UCSD-AML1 (cell line): Measurements from ENCODE around the gene TMEM182.

Experiments used
- DNase-seq: peaks from one replicate; lab custom pipeline; 2025; ENCODE audit not compliant: unreplicated experiment; lab: John Stamatoyannopoulos, UW

The TMEM182 gene

DNA sequence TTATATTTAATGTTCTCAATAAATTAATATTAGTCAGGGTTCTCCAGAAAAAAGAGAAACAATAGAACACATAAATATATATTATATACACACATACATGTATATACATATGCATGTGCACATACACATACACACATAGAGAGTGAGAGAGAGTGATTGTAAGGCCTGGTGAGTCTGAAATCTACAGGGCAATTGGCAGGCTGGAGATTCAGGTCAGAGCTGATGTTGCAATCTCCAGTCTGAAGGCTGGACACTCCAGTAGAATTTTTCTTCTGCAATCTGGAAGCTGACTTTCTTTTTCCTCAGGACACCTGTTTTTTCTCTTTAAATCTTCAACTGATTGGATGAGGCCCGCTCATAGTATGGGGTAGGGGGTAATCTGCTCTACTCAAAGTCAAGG, 3.2 kb downstream of the TMEM182 start:
- DNase-seq: no peak

DNA sequence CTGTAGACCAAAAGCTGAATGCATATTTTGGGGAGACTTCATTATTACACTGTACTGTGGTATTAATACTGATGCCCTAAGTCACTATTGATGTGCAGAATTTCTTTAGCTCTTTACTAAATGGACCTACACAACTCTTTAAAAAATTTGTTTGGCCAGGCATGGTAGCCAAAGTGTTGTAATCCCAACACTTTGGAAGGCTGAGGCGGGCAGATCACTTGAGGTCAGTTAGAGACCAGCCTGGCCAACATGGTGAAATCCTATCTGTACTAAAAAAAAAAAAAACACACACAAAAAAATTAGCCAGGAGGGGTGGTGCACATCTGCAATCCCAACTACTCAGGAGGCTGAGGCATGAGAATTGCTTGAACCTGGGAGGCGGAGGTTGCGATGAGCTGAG, 6.4 kb downstream of the TMEM182 start:
- DNase-seq: no peak

DNA sequence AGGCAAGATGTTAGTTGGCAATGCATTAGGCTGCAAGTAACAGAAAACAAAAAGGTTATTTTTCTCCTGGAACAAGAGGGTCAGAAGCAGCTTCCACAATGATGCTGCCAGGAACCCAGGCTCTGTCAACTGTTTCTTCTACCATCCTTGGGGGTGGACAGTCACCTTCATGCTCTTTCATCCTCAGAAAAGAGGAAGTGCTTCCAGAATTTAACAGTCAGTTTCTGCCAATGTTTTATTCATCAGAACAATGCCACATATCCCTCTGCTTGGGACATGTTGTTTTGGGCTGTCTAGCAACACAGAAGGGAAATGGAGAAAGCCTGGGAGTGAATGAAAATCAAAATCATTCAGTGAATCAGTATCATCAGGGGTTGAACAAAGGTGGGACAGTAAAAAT, 7.1 kb downstream of the TMEM182 start:
- DNase-seq: no peak

DNA sequence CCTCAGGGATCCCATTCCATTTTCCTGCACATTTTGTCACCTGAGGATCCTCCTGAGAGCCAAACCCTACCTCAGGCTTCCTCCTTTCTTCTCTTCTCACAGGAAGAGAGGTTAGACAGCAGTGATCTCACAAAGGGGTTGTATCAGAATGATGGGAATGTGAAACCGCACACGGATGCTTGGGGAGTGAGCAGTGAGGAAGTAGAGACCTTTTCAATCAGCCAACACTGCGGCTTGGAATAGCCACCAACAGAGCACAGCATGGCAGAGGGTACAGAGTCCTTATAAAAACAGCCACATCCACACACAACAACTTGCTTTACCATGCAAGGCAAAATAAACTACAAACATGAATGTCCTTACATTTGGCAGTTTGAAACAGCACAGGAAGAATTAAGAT, 8.7 kb downstream of the TMEM182 start:
- no peak for DNase-seq

DNA sequence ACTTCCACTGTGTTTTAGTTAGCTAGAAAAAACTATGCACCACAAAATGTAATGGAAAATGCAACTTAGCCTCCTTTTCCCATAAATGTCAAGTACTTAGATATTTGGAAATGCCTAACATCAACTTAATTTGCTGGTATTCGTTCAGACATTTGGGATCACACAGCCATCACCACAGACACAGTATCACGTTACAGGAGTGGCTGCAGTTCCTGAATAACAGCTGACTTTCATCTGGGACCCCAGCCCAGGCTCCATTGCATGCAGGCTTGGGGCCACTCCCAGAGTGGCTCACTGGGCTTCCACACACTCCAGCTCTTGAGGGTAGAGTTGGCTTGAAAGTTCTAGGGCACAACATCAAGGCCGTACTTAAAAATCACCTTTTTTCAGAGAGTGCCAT, 9.3 kb downstream of the TMEM182 start:
- DNase-seq: no peak

DNA sequence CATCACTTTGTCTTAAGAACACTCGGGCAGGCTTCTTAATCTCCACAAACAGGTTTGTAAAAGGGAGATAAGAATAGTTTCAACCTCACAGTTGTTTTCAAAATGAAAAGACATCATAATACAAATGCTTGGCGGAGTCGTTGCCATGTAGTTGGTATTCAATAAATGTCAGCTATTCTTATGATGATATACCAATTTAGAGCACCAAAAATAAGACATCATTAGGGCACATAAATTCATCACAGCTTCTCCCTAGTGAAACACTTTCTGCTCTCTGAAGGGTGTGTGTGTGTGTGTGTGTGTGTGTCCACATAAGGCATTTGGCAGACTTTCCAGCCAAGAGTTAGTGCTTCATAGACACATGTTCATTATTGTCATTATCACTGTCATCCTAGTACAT, 10.8 kb downstream of the TMEM182 start:
- no peak for DNase-seq

DNA sequence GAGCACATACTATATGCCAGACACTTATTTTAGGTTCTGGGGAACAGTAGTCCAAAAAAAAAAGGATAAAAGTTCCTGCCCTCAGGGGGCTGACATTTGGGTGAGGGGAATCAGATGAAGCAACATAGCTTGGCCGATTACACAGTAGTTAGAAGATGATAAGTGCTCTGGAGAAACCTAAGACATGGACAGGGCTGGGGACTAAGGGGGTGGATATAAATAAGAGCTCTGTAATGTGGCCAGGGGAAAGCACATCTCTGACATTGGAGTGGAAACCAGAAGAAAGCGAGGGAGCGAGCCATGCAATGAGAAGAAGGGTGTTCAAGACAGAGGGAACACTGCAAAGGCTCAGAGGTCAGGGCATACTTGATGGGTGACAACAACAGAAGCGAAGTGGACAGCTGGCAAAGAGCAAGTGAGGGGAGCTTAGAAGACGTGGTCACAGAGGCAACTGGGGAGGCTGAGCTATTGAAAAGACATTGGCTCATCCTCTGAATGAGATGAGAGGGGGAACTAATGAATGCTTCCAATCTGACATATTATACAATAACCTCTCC, 11.4 kb downstream of the TMEM182 start:
- no peak for DNase-seq

DNA sequence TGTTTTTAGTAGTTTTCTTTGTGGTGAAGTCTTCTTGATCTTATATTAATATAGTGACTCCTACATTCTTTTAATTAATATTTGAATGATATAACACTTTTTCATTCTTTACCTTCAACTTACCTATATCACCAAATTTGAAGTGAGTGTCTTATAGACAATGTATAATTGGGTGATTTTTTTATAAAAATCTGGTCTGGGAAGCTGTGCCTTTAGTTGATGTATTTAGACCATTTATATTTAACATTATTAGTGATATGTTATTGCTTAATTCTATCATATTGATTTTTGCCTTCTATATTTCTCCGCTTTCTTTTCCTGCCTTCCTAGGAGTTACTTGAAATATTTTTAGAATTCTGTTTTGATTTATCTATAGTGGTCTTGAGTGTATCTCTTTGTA, 16.4 kb downstream of the TMEM182 start:
- no peak for DNase-seq

DNA sequence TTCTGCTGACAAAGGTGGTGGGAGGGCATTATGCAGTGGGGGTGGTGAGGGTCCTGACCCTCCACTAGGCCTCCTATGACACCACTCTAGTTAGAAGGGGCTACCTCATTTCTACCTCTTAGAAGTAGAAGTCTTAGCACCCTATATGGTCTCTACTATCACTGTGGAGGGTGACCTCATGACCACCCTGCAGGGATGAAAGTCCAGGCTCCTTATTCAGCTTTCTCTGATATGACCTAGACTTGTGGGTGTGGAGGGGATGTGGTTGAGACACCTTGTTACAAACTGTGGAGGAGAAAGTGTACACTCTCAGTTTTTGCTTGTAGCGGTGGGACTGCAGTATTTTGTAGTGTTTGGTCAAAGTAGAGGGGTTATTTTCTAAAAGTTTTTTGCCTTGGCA, 18.6 kb downstream of the TMEM182 start:
- DNase-seq: no peak

DNA sequence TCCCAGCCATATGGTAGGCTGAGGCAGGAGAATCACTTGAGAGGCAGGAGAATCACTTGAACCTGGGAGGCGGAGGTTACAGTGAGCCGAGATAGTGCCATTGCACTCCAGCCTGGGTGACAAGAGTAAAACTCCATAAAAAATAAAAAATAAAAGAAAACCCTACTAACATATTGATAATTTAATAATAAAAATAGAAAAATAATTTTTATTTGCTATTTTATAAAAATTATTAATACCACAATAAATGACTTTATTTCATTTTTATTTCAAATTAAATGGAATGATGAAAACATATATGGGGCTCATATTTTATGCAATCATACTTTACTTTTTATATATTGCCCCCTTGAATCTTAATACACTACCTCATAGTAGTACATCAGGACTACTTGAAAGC, 20.4 kb downstream of the TMEM182 start:
- DNase-seq: no peak

DNA sequence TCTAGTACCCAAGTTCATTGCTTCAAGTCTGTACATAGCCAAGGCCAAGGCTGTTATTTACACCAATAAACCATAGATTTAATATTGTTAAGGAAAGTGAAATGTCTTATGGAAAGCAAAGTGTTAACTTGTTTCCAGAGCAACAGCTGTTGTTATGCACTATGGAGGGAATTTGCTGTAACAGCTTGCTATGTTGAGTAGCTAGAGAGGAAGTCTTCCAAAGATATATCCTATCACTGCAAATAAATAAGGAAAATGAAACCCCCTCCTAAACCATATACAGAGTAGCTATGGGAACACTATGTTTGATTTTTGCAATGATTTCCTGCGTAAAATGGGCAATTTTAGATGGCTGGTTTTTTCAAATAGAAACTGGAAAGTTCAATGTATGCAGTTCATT, 21.1 kb downstream of the TMEM182 start:
- no peak for DNase-seq

DNA sequence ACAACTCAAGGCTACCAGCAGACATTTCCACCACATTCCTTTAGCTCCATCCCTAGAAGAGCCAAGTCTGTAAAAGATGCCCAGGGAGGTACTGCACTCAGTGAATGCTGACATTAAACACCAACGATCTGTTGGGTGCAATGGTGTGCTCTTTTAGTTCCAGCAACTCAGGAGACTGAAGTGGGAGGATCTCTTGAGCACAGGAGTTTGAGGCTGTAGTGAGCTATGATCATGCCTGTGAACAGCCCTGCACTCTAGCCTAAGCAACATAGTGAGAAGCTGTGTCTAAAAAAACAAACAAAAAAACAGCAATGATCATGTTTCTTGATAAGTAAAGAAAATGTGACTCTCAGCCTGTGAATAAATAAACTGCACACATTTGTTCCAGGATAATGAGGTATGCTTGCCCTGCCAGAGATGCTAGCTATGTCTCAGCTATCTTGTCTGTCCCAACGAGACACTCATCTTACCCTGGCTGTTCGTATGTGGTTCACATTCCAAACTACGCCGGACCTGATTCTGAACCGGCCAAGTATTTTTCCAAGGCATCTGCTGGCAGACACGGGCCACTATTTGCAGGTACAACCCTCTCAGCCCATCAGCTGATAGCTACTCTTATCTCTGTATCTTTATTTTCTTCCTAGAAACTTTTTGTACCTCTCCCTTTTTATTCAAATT, 21.8 kb downstream of the TMEM182 start:
- no peak for DNase-seq

DNA sequence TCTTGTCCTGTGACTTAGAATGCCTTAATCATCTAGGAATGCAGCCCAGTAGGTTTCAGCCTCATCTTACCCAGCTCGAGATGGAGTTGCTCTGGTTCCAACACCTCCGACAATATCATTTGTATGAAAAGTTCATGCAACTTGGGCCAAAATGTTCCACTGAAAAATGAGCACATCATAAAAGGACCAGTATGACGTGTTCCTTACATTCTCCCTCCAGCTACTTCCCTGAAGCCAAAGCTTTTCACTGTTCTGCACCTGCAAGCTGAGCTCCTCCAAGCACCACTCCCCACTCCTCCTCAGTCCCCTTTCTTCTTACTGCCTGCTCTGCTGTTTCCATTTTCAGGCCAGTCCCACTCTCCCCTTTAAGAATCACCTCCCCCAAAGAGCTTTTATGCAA, 23.1 kb downstream of the TMEM182 start:
- no peak for DNase-seq

DNA sequence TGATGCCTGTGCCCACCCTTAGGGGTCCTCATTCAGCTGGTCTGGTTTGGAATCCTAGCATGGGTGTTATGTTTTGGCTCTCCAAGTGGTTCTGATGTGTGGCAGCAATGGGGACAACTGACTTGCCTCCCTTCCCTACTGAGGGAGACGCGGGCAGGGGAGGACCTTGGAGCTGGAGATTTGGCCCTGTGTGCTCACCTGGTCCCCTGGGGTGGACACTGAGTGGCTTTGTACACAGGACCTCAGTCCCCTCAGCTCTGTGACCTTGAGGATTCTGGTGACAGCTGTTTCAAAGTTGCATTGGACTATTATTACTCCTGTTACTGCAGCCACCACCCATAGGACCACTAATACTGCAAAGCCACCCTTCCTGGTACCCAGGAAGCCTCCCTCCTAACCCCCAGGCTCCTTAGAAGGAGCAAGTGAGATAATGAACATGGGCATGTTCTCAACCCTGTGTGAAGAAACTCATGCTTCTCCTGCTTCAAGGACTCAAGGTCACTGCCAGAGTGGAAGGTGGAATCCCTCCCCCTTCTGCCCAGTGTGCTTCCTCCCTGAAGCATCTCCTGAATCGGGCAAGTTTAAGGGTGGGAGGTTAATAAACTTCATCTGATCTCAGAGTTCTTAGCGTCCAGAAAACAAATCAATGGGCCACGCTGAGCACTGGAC, 26.5 kb downstream of the TMEM182 start:
- no peak for DNase-seq

DNA sequence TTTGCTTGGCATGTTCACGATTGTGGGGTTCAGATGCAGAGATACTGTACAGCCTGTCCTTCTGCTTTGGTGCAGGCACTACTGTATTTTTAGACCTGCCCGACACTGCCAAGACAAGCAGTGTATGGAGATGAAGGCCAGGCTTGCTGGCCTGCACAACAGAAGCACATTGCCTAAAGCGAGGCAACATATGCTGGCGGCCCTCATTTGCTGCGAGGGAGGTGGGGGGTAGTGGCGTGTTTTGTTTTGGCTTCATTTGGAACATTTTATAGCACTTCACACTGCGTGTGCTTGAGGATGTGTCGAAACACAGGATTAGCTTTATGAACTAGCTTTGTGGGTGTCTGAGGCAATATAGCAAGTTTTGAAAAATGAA, 27.0 kb downstream of the TMEM182 start:
- no peak for DNase-seq

DNA sequence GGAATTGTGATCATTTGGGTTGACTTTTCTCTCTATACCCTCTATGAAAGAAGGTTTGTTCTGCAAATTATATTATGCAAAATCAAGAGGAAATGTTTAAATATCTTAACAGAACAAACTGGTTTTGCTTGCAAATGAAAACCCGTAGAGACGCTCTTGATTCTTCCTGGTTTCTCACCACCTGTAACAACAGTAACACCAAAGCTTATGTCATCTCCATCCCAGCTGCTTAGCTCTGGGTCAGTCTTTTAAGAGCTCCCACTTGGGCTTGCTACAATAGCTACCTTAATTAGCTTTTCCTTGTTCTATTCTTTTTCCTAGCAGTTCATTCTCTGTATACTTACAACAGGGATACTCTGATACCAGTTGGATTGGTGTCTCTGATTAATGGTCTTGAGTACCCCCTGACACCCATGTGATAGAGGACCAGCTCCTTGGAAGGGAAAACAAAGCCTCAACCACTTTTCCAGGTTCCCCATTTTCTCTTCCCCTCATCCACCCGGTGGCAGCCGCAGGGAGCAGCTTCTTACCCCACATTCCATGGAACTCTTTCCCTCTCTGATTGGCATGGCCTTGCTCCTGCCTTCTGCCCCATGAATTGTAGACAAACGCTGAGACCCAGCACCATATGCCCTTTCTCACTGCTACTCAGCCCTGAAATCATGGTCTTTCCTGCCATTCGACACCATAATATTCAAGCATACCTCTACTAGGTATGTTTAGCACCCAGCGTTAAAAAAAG, 27.7 kb downstream of the TMEM182 start:
- no peak for DNase-seq

DNA sequence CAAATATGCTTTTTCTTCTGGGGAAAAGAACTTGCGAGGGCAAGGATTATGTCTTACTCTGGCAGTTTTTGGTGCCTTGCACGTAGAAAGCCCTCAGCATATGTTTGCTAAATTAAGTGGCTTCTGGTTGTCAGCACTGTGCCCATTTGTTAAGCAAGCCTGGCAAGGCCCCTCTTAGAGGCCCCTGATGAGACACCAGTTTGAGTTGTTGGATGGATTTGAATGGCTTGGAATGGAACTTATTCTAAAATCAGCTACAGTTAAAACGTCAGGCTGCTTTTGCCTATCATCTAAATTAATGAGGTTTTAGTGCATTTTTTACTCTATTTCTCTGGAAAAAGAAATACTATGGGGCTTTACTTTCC, 28.2 kb downstream of the TMEM182 start:
- no peak for DNase-seq

DNA sequence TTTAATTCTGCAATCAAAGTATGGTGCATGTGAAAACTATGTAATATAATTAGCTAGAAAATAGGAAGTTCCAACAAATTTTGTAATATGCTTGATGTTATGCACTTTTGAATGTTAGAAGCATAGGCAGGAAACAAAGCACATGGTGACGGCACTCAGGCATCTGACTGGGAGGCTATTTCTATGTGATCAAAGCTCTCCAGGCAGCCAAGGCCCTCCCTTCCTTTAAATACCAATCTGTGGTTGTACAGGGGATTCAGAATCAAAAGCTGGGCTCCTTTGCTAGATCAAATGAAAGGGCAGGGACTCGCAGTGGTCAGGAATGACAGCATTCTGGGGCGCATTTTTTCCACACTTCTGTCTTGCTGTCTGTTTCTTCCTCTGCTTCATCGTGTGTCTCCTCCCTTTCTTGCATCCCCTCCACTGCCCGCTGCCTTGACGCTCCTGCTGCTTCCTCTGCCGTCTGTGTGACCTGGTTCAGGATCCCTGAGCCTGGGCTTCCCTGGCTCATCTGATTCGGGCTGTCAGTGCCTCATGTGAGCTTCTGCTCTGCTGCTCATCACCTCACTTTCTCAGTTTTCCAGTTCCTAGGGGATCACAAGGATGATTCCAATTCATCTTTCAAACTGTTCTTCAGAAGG, 30.9 kb downstream of the TMEM182 start:
- no peak for DNase-seq

DNA sequence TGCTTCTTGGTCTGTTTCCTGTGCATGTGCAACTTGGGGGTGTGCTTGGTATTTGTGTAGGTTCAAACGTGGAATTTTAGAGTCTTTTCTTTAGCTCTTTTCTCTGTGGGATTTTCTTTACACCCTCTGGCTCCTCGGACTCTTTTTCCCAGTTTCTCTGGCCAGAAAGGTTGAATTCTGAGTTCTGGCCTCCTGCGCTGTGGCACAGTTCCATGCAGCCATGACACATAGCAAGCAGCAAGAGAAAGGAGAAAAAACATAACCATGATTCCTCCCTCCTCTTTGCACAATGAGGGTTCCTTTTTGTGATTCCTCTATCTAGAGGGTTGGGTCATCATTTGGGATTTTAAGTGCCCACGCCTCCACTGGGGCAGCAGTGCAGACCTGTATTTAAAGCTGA, 33.8 kb downstream of the TMEM182 start:
- DNase-seq: no peak

DNA sequence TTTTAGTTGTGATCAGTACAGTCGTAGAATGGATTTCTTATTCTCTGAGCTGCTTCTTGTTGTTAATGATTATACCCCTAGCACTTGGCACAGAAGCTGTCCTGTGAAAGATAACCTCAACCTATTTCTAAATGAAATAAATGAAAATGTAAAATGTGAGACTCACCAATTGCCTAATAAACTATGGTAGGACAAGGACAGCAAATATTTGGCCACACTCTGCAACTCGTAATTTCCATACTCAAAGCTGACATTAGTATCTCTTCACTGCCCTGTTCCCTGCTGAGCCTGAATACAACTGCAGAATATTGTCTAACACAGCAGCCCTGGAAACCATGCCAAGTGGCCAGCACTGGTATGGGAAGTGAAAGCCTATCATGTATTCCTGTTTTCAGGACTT, 34.5 kb downstream of the TMEM182 start:
- DNase-seq: no peak

DNA sequence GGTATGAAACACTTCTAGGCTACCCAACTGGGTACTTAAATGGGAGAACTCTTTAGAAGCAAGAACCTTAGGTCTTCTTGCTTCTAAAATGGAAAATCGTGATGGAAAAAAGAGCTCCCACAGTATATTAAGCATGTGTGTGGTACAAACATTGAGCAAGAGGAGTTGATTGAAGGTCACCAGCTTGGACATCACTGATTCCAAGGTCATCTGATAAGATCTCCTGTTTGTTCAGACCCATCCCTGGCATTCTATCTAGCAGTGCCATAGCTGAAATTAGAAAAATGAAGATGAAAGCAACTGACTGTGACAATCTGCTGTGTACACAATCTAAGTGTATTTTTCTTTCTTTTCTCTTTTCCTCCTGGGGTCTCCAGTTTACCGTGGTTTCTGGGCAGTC, 35.7 kb downstream of the TMEM182 start:
- no peak for DNase-seq

DNA sequence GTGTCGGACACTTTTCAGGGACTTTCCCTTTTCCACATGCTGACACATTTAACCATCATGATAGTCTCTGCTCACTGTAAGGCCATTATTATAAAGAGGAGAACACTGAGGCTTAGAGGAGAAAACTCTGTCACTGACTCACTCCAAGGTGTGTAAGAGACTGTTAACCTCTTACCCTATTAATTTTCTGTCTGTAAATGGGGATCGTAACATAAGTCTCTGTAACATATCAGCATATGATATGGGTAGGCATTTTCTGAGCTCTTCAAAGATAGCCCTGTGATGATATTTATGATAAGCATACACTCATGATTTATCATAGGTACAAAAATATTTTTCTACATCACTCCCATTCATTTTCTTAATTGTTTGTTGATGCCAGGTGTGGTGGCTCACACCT, 36.4 kb downstream of the TMEM182 start:
- DNase-seq: no peak
